HCT116 (cell line): Measurements from ENCODE around the gene CSTF2T. TPM values are rescaled to one million over a fixed set of nuclear protein-coding genes. Genes with fewer than 3 reads are reported as not detected.

Source experiments
- ATAC-seq: fragments of 200-7000 bp; cut with Tn5 transposase; 2 replicates; pipeline ENCODE4 v1.9.1; 2020; ENCODE audit warnings: mild to moderate bottlenecking, moderate library complexity
- BruUV-seq: library from RNA; stranded (reverse); fragments of 400-500 nt; replicated peaks from 2 replicates; lab custom pipeline; 2021; lab: Mats Ljungman, UMichigan
- CTCF ChIA-PET: fragments of 300-600 bp; sonication (Branson Sonifier 250); formaldehyde crosslinking; loops from one replicate; lab custom pipeline; 2021; ENCODE audit warnings: antibody characterized with exemption; lab: Charles Lee
- POLR2A ChIA-PET: fragments of 300-600, 350-600 bp; sonication (Branson Sonifier 250); formaldehyde crosslinking; loops from one replicate; lab custom pipeline; 2021; ENCODE audit warnings: antibody characterized with exemption; lab: Charles Lee
- RAD21 ChIA-PET, 2 experiments: fragments of 300-600 bp; sonication (Branson Sonifier 250); formaldehyde crosslinking; loops; one replicate each; lab custom pipeline; 2023; ENCODE audit warnings: low total read pairs in 2 of 2; ENCODE audit not compliant: uncharacterized antibody in 2 of 2, unreplicated experiment in 2 of 2, low non-redundant PET in 1 of 2; lab: Charles Lee
- DNase-seq: peaks from one replicate; pipeline ENCODE4 v3.0.0-alpha.2; 2010; ENCODE audit warnings: low read depth, low spot score
- H2AFZ ChIP-seq: fragments of 200-600 bp; shearing (Covaris generic), sonication (generic); 2 replicates; pipeline ENCODE4 v1.6.1; 2017; ENCODE audit warnings: low read depth, mixed run types, mixed read lengths, antibody characterized with exemption, low read length; ENCODE audit not compliant: poor library complexity, severe bottlenecking
- H3K27ac ChIP-seq: 2 replicates; pipeline ENCODE4 v1.5.1; 2012; ENCODE audit warnings: low read depth, low read length
- H3K27me3 ChIP-seq: fragments of 200-600 bp; sonication (generic); 2 replicates; pipeline ENCODE4 v1.6.1; 2016; ENCODE audit warnings: mixed run types, low read length, mixed read lengths; ENCODE audit not compliant: insufficient read depth
- H3K36me3 ChIP-seq, 2 experiments: fragments of 200-500 bp in 1 of 2; fragments of 200-600 bp in 1 of 2; sonication (Bioruptor generic) in 1 of 2; sonication (generic) in 1 of 2; 2 replicates each; pipeline versions ENCODE4 v1.5.1 to v1.6.1; 2014 to 2016; ENCODE audit warnings: low read length in 2 of 2, inconsistent platforms in 1 of 2, mixed read lengths in 1 of 2, mixed run types in 1 of 2; ENCODE audit not compliant: insufficient read depth in 2 of 2, control insufficient read depth in 1 of 2
- H3K4me1 ChIP-seq, 2 experiments: fragments of 200-600 bp in 1 of 2; sonication (generic) in 1 of 2; 2 replicates each; pipeline versions ENCODE4 v1.5.1 to v1.6.1; 2012 to 2017; ENCODE audit warnings: low read length in 2 of 2, inconsistent platforms in 1 of 2, mild to moderate bottlenecking in 1 of 2, mixed read lengths in 1 of 2, mixed run types in 1 of 2, moderate library complexity in 1 of 2; ENCODE audit not compliant: insufficient read depth in 2 of 2, control insufficient read depth in 1 of 2
- H3K4me2 ChIP-seq: fragments of 200-600 bp; sonication (generic); 2 replicates; pipeline ENCODE4 v1.6.1; 2017; ENCODE audit warnings: mixed run types, low read length, mixed read lengths
- H3K4me3 ChIP-seq, 2 experiments: fragments of 200-600 bp in 1 of 2; sonication (generic) in 1 of 2; replicated peaks in 1 of 2; 2 replicates each; pipeline ENCODE4 v1.5.1; 2011 to 2016; ENCODE audit warnings: low read length in 2 of 2, control low read depth in 1 of 2, low read depth in 1 of 2, mild to moderate bottlenecking in 1 of 2, mixed read lengths in 1 of 2, mixed run types in 1 of 2
- H3K79me2 ChIP-seq: fragments of 200-600 bp; sonication (generic); 2 replicates; pipeline ENCODE4 v1.6.1; 2017; ENCODE audit warnings: mild to moderate bottlenecking, mixed run types, low read length, moderate library complexity, mixed read lengths; ENCODE audit not compliant: insufficient read depth
- H3K9ac ChIP-seq: fragments of 200-600 bp; sonication (generic); 2 replicates; pipeline ENCODE4 v1.6.1; 2016; ENCODE audit warnings: low read length, mixed read lengths
- H3K9me2 ChIP-seq: fragments of 200-600 bp; sonication (generic), shearing (Covaris generic); 2 replicates; pipeline ENCODE4 v1.6.1; 2017; ENCODE audit warnings: mixed run types, mild to moderate bottlenecking, moderate library complexity; ENCODE audit not compliant: insufficient read depth
- H3K9me3 ChIP-seq, 2 experiments: fragments of 200-500 bp in 1 of 2; fragments of 200-600 bp in 1 of 2; sonication (Bioruptor generic) in 1 of 2; sonication (generic) in 1 of 2; 2 replicates each; pipeline ENCODE4 v1.6.1; 2014 to 2017; ENCODE audit warnings: low read length in 2 of 2, mixed read lengths in 2 of 2, inconsistent platforms in 1 of 2, low read depth in 1 of 2, mild to moderate bottlenecking in 1 of 2, mixed run types in 1 of 2, moderate library complexity in 1 of 2; ENCODE audit not compliant: control insufficient read depth in 1 of 2, insufficient read depth in 1 of 2
- H4K20me1 ChIP-seq: fragments of 200-600 bp; sonication (generic), shearing (Covaris generic); 2 replicates; pipeline ENCODE4 v1.6.1; 2017; ENCODE audit warnings: mixed run types, mild to moderate bottlenecking, moderate library complexity; ENCODE audit not compliant: insufficient read depth
- ATF3 ChIP-seq: IDR thresholded peaks from 2 replicates; pipeline ENCODE4 v1.6.1; 2012
- CEBPB ChIP-seq: IDR thresholded peaks from 2 replicates; pipeline ENCODE4 v1.6.1; 2012; ENCODE audit warnings: low read depth
- EGR1 ChIP-seq: IDR thresholded peaks from 2 replicates; pipeline ENCODE4 v1.6.1; 2012; ENCODE audit warnings: low read depth
- EZH2 ChIP-seq: fragments of 200-600 bp; sonication (generic); IDR thresholded peaks from 2 replicates; pipeline ENCODE4 v1.6.1; 2017; ENCODE audit warnings: antibody characterized with exemption, mixed run types
- EZH2phosphoT487 ChIP-seq: fragments of 200-600 bp; IDR thresholded peaks from 2 replicates; pipeline ENCODE4 v1.6.1; 2018; ENCODE audit warnings: antibody characterized with exemption, borderline replicate concordance
- JUND ChIP-seq: IDR thresholded peaks from 2 replicates; pipeline ENCODE4 v1.6.1; 2012
- MAX ChIP-seq: IDR thresholded peaks from 2 replicates; pipeline ENCODE4 v1.6.1; 2012
- POLR2A ChIP-seq: IDR thresholded peaks from 2 replicates; pipeline ENCODE4 v1.7.0; 2011; ENCODE audit warnings: borderline replicate concordance; ENCODE audit not compliant: insufficient read depth, insufficient read length; ENCODE audit errors: extremely low read depth
- POLR2AphosphoS5 ChIP-seq: IDR thresholded peaks from 2 replicates; pipeline ENCODE4 v1.6.1; 2011; ENCODE audit warnings: mild to moderate bottlenecking, low read depth, low read length, moderate library complexity
- RAD21 ChIP-seq: IDR thresholded peaks from 2 replicates; pipeline ENCODE4 v1.6.1; 2012; ENCODE audit warnings: low read depth, mild to moderate bottlenecking
- SIN3A ChIP-seq: IDR thresholded peaks from 2 replicates; pipeline ENCODE4 v1.6.1; 2012; ENCODE audit warnings: low read depth
- SP1 ChIP-seq: IDR thresholded peaks from 2 replicates; pipeline ENCODE4 v1.6.1; 2012; ENCODE audit warnings: low read depth
- TCF7L2 ChIP-seq: IDR thresholded peaks from 2 replicates; pipeline ENCODE4 v1.7.0; 2011; ENCODE audit warnings: borderline replicate concordance, inconsistent platforms; ENCODE audit not compliant: insufficient read depth, insufficient read length; ENCODE audit errors: extremely low read depth
- YY1 ChIP-seq: IDR thresholded peaks from 2 replicates; pipeline ENCODE4 v1.6.1; 2011; ENCODE audit warnings: low read length, low read depth, moderate library complexity, mild to moderate bottlenecking; ENCODE audit not compliant: insufficient replicate concordance; ENCODE audit errors: extremely low read depth
- ZBTB33 ChIP-seq: IDR thresholded peaks from 2 replicates; pipeline ENCODE4 v1.6.1; 2011; ENCODE audit warnings: mild to moderate bottlenecking, low read length, moderate library complexity; ENCODE audit not compliant: insufficient replicate concordance; ENCODE audit errors: extremely low read depth
- ZNF274 ChIP-seq: fragments of 200-500 bp; sonication (Bioruptor generic); IDR thresholded peaks from 2 replicates; pipeline ENCODE4 v1.6.1; 2014; ENCODE audit warnings: mild to moderate bottlenecking, low read depth, low read length, inconsistent platforms
- intact Hi-C: fragments of 100-400 bp; cut with micrococcal nuclease; formaldehyde crosslinking; loops from 2 replicates; pipeline ENCODE4 v1.10.0; 2022
- total RNA-seq: library from RNA; stranded (reverse); gene quantifications from one replicate; pipeline ENCODE4 v1.2.1, GENCODE V29; 2021; ENCODE audit not compliant: unreplicated experiment

CSTF2T gene
- total RNA-seq, 1 experiment from 2014 or later, result 18.5 TPM

GRCh38 chr10:51745397-51745796 is 46.0 kb upstream of the CSTF2T start:
- H3K9me3 ChIP-seq, result no peaks in the 10 kb centered on the region
- no peaks in the 10 kb centered on the region for H3K9me2 ChIP-seq
- 0 out of 2 replicates have a peak, but pooled peaks cover 6% of the 10 kb centered on the region for H3K27me3 ChIP-seq
- no peak for TF ChIP-seq SIN3A
- no peak for TF ChIP-seq EZH2
- TF ChIP-seq ZBTB33, result no peak
- TF ChIP-seq RAD21, result no peak
- TF ChIP-seq POLR2AphosphoS5, result no peak
- H3K79me2 ChIP-seq, result no peaks in the 10 kb centered on the region
- no peaks in the 10 kb centered on the region for H3K4me1 ChIP-seq
- H2AFZ ChIP-seq, result no peak overlapping the region
- H3K36me3 ChIP-seq, result no peaks in the 10 kb centered on the region
- no peak overlapping the region for H3K9ac ChIP-seq
- DNase-seq, result no peak
- no peak overlapping the region for H3K27ac ChIP-seq
- ATAC-seq, result no peak
- no peak overlapping the region for H3K4me2 ChIP-seq
- intact Hi-C loops, result no loop called here
- no TSS peak for BruUV-seq
- ChIA-PET POLR2A (no interaction called here), CTCF (no interaction called here), RAD21 (no interaction called here)
- H3K4me3 ChIP-seq, result no peak overlapping the region
- H4K20me1 ChIP-seq, result no peaks in the 10 kb centered on the region

- ATAC-seq, result no peak
- TF ChIP-seq JUND, result no peak
- TF ChIP-seq POLR2A, result no peak
- no peak for TF ChIP-seq EZH2
- TF ChIP-seq MAX, result no peak
- TF ChIP-seq EZH2phosphoT487, result no peak
- TF ChIP-seq SIN3A, result no peak
- no peak for TF ChIP-seq EGR1
- TF ChIP-seq YY1, result no peak
- no peak for TF ChIP-seq RAD21
- TF ChIP-seq CEBPB, result no peak
- no peak for TF ChIP-seq SP1
- TF ChIP-seq ZNF274, result no peak
- no peak for TF ChIP-seq ATF3
- no peak for TF ChIP-seq TCF7L2
These were observed 45.0 kb upstream of the CSTF2T start for GRCh38 chr10:51744235-51745000.

More at GRCh38 chr10:51744235-51745000, 45.0 kb upstream of the CSTF2T start:
- Histone ChIP-seq H3K27ac (no peak overlapping the region), H3K9me3 (no peaks in the 10 kb centered on the region), H3K79me2 (no peaks in the 10 kb centered on the region), H3K27me3 (0 out of 2 replicates have a peak, but pooled peaks cover 6% of the 10 kb centered on the region), H3K4me1 (no peaks in the 10 kb centered on the region), H3K9me2 (no peaks in the 10 kb centered on the region), H3K36me3 (no peaks in the 10 kb centered on the region), H3K4me2 (no peak overlapping the region), H3K9ac (no peak overlapping the region), H2AFZ (no peak overlapping the region), H4K20me1 (no peaks in the 10 kb centered on the region), H3K4me3 (no peak overlapping the region)
- ChIA-PET CTCF (no interaction called here), POLR2A (interaction anchor here (0.6 kb wide), 1 partner anchor 73 kb away, joined by 3 read pairs; no protein-coding TSS in a partner anchor), RAD21 (no interaction called here)
- no TSS peak for BruUV-seq
- no peak for DNase-seq
- intact Hi-C loops, result no loop called here
